GM12892 (cell line): ENCODE results near the gene PMEPA1.

Experiments
- POLR2A ChIP-seq: IDR thresholded peaks from 2 replicates; pipeline ENCODE4 v1.6.1; 2011; ENCODE audit warnings: low read depth, low read length, control low read depth
- POLR2AphosphoS5 ChIP-seq: IDR thresholded peaks from 2 replicates; pipeline ENCODE4 v1.6.1; 2011; ENCODE audit warnings: low read depth, low read length, control low read depth
- TAF1 ChIP-seq: IDR thresholded peaks from 2 replicates; pipeline ENCODE4 v1.6.1; 2011; ENCODE audit warnings: low read depth, mild to moderate bottlenecking, control low read depth, low read length, borderline replicate concordance

GRCh38 chr20:57672953-57673575 lies 36.8 kb downstream of the PMEPA1 start:
- TF ChIP-seq TAF1 (no peak), POLR2A (no peak), POLR2AphosphoS5 (no peak)
